ENCODE measurements around the gene STXBP6.
A peak's percentile ranks its signal among the peaks of the same experiment; 100 is the strongest.

Gene STXBP6

DNA sequence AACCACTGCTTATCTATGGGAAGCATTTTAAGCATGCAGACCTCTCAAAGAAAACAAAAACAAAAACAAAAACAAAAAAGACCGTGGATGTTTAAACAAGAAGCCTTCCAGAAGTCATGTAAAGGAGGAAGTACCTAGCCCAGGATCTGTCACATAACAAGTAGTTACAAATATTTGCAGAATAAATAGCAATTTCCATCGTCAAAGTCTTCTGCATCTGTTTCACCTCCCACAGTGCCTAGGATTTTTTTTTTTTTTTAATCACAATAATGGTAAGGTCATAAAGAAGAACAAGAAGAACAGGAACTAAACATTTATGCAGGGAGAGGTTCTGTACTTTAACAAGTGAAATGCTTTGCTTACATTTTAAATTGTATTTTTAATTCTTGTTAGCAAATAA, 2.4 kb upstream of the STXBP6 start (continued):
- TF ChIP-seq, protein P1, sequence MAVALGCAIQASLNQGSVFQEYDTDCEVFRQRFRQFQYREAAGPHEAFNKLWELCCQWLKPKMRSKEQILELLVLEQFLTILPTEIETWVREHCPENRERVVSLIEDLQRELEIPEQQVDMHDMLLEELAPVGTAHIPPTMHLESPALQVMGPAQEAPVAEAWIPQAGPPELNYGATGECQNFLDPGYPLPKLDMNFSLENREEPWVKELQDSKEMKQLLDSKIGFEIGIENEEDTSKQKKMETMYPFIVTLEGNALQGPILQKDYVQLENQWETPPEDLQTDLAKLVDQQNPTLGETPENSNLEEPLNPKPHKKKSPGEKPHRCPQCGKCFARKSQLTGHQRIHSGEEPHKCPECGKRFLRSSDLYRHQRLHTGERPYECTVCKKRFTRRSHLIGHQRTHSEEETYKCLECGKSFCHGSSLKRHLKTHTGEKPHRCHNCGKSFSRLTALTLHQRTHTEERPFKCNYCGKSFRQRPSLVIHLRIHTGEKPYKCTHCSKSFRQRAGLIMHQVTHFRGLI (tag by site-specific recombination; IDR thresholded peaks at IDR 0.05): no peak
- TF ChIP-seq ZNF521 (tag by site-specific recombination; IDR thresholded peaks at IDR 0.05): no peak
- no peak for TF ChIP-seq SP3 (tag by site-specific recombination; IDR thresholded peaks at IDR 0.05)
- TF ChIP-seq ZNF138 (tag by site-specific recombination; IDR thresholded peaks at IDR 0.05; ENCODE audit: borderline replicate concordance): no peak
- TF ChIP-seq ZNF791 (tag by site-specific recombination; IDR thresholded peaks at IDR 0.05): no peak
- TF ChIP-seq, protein P2, sequence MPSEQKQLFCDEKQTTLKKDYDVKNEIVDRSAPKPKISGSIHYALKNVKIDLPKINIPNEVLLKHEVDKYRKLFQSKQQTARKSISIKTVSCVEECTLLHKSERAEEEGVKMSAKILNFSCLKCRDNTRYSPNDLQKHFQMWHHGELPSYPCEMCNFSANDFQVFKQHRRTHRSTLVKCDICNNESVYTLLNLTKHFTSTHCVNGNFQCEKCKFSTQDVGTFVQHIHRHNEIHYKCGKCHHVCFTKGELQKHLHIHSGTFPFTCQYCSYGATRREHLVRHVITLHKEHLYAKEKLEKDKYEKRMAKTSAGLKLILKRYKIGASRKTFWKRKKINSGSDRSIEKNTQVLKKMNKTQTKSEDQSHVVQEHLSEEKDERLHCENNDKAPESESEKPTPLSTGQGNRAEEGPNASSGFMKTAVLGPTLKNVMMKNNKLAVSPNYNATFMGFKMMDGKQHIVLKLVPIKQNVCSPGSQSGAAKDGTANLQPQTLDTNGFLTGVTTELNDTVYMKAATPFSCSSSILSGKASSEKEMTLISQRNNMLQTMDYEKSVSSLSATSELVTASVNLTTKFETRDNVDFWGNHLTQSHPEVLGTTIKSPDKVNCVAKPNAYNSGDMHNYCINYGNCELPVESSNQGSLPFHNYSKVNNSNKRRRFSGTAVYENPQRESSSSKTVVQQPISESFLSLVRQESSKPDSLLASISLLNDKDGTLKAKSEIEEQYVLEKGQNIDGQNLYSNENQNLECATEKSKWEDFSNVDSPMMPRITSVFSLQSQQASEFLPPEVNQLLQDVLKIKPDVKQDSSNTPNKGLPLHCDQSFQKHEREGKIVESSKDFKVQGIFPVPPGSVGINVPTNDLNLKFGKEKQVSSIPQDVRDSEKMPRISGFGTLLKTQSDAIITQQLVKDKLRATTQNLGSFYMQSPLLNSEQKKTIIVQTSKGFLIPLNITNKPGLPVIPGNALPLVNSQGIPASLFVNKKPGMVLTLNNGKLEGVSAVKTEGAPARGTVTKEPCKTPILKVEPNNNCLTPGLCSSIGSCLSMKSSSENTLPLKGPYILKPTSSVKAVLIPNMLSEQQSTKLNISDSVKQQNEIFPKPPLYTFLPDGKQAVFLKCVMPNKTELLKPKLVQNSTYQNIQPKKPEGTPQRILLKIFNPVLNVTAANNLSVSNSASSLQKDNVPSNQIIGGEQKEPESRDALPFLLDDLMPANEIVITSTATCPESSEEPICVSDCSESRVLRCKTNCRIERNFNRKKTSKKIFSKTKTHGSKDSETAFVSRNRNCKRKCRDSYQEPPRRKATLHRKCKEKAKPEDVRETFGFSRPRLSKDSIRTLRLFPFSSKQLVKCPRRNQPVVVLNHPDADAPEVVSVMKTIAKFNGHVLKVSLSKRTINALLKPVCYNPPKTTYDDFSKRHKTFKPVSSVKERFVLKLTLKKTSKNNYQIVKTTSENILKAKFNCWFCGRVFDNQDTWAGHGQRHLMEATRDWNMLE (tag by site-specific recombination; conservative IDR thresholded peaks at IDR 0.05; ENCODE audit: low read depth): no peak

DNA sequence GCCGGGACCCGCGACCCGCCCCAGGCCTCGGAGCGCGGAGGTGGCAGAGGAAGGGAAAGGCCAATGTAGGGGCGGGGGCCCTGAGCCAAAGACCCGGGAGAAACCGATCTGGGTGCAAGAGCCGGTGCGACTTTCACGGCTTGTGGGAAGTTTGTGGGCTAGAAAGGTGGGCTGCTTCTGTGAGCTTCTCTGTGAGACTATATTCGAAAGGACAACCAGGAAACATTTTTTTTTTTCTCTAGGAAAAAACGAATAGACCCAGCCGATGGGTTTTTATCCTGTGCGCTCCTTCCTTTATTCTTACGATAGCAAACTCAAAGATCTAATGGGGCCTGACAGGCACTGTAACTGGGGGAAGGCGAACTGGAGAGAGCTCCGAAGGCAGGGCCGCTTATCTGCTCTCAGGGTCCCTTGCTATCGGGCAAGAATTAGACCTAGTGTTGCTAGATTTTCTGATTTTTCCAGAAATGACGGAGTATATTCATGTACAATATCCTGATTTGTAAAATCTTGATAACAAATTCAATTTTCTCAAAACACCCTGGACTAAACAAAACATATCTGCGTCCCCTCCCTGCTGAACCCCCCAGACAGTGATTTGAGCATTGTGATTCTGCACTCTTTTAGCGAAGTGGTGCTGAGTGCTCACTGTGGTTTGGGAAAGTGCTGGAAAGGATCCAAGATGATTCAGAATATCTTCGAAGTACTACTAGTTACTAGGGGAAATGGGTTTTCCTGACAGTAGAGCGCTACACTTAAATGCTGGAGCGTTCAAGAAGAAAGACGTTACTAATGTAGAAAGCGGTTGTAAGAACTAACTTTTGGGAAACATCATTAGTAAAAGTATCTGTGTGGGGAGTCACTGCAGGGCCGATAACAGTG, 563 bp upstream of the STXBP6 start:
- ChIA-PET CTCF (interaction anchor here (1.1 to 1.5 kb wide), 2 partner anchors 11 to 82 kb away, joined by 3 read pairs; no protein-coding TSS in a partner anchor), POLR2A (no interaction called here)
- H3K27ac ChIP-seq (ENCODE audit: extremely low read depth, low read depth, low read length): peak overlapping the region; percentile 39; the same call in 1 of the 2 replicates
- TF ChIP-seq ZNF404 (tag by site-specific recombination; IDR thresholded peaks at IDR 0.05): no peak
- peak; percentile 80 for TF ChIP-seq ZFHX2 (tag by site-specific recombination; conservative IDR thresholded peaks at IDR 0.05)
- TF ChIP-seq, protein P3, sequence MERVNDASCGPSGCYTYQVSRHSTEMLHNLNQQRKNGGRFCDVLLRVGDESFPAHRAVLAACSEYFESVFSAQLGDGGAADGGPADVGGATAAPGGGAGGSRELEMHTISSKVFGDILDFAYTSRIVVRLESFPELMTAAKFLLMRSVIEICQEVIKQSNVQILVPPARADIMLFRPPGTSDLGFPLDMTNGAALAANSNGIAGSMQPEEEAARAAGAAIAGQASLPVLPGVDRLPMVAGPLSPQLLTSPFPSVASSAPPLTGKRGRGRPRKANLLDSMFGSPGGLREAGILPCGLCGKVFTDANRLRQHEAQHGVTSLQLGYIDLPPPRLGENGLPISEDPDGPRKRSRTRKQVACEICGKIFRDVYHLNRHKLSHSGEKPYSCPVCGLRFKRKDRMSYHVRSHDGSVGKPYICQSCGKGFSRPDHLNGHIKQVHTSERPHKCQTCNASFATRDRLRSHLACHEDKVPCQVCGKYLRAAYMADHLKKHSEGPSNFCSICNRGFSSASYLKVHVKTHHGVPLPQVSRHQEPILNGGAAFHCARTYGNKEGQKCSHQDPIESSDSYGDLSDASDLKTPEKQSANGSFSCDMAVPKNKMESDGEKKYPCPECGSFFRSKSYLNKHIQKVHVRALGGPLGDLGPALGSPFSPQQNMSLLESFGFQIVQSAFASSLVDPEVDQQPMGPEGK (tag by site-specific recombination; IDR thresholded peaks at IDR 0.05): peak; percentile 76
- TF ChIP-seq, protein P4, sequence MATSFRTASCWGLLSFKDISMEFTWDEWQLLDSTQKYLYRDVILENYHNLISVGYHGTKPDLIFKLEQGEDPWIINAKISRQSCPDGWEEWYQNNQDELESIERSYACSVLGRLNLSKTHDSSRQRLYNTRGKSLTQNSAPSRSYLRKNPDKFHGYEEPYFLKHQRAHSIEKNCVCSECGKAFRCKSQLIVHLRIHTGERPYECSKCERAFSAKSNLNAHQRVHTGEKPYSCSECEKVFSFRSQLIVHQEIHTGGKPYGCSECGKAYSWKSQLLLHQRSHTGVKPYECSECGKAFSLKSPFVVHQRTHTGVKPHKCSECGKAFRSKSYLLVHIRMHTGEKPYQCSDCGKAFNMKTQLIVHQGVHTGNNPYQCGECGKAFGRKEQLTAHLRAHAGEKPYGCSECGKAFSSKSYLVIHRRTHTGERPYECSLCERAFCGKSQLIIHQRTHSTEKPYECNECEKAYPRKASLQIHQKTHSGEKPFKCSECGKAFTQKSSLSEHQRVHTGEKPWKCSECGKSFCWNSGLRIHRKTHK (tag by site-specific recombination; IDR thresholded peaks at IDR 0.05): no peak
- TF ChIP-seq, protein P5, sequence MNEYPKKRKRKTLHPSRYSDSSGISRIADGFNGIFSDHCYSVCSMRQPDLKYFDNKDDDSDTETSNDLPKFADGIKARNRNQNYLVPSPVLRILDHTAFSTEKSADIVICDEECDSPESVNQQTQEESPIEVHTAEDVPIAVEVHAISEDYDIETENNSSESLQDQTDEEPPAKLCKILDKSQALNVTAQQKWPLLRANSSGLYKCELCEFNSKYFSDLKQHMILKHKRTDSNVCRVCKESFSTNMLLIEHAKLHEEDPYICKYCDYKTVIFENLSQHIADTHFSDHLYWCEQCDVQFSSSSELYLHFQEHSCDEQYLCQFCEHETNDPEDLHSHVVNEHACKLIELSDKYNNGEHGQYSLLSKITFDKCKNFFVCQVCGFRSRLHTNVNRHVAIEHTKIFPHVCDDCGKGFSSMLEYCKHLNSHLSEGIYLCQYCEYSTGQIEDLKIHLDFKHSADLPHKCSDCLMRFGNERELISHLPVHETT (tag by site-specific recombination; IDR thresholded peaks at IDR 0.05): no peak
- TF ChIP-seq ZBTB20 (tag by site-specific recombination; IDR thresholded peaks at IDR 0.05): 0 out of 2 replicates have a peak, but pooled peaks have one; percentile 8
- TF ChIP-seq ZNF335 (tag by site-specific recombination; conservative IDR thresholded peaks at IDR 0.05): peak; percentile 43; the same call in 1 of the 2 replicates
- peak; percentile 72; the same call in 1 of the 2 replicates for TF ChIP-seq EGR2 (tag by site-specific recombination; IDR thresholded peaks at IDR 0.05; ENCODE audit: low read depth)
- H3K9me3 ChIP-seq (ENCODE audit: control insufficient read depth, insufficient read depth, low read depth, low read length): no peaks in the 10 kb centered on the region
- peak overlapping the region; percentile 49 for H3K4me3 ChIP-seq (ENCODE audit: low read depth, low read length)
- no peaks in the 10 kb centered on the region for H3K36me3 ChIP-seq (ENCODE audit: control insufficient read depth in 2 of 2, insufficient read depth in 1 of 2, low read length in 2 of 2)
- H3K4me1 ChIP-seq (ENCODE audit: control insufficient read depth, insufficient read depth, low read length): peaks cover 16% of the 10 kb centered on the region

All from HEK293 (cell line).